ENCODE data around the gene NCF2.

GRCh38 chr1:183544598-183545297, 45.5 kb downstream of the NCF2 start:
- TF ChIP-seq CTCF (conservative IDR thresholded peaks at IDR 0.05; ENCODE audit: low read depth, low read length) (no peak), EZH2 (IDR thresholded peaks at IDR 0.05; ENCODE audit: borderline replicate concordance, low read depth, low read length, poor library complexity, severe bottlenecking) (no peak)

Data from A673 (cell line).